GM23338 (cell line): ENCODE measurements around the gene C12orf60. TPM values are rescaled to one million over a fixed set of nuclear protein-coding genes. Genes with fewer than 3 reads are reported as not detected.

Source experiments
- ATAC-seq: fragments of 200-7000 bp; cut with Tn5 transposase; 3 replicates; pipeline ENCODE4 v1.9.1; 2020
- DNase-seq: peaks from one replicate; pipeline ENCODE4 v3.0.0-alpha.2; 2015; ENCODE audit warnings: low spot score
- H2AFZ ChIP-seq: fragments of 200-600 bp; sonication (generic); 2 replicates; pipeline ENCODE4 v1.8.0; 2016; ENCODE audit warnings: antibody characterized with exemption, mild to moderate bottlenecking, moderate library complexity
- H3F3A ChIP-seq: fragments of 200-600 bp; sonication (generic); replicated peaks from 2 replicates; pipeline ENCODE4 v1.8.0; 2017; ENCODE audit warnings: antibody characterized with exemption, mixed run types, low read depth
- H3K27ac ChIP-seq: fragments of 200-600 bp; sonication (generic); 2 replicates; pipeline ENCODE4 v1.6.1; 2016; ENCODE audit warnings: low read depth
- H3K27me3 ChIP-seq: fragments of 200-600 bp; sonication (generic); 2 replicates; pipeline ENCODE4 v1.8.0; 2016; ENCODE audit warnings: mild to moderate bottlenecking, mixed run types, moderate library complexity; ENCODE audit not compliant: insufficient read depth
- H3K36me3 ChIP-seq: fragments of 200-600 bp; sonication (generic); 2 replicates; pipeline ENCODE4 v1.8.0; 2016; ENCODE audit warnings: mild to moderate bottlenecking; ENCODE audit not compliant: insufficient read depth
- H3K4me1 ChIP-seq: fragments of 200-600 bp; sonication (generic); 2 replicates; pipeline ENCODE4 v1.8.0; 2016; ENCODE audit warnings: mild to moderate bottlenecking, moderate library complexity; ENCODE audit not compliant: insufficient read depth
- H3K4me2 ChIP-seq: fragments of 200-600 bp; sonication (generic); 2 replicates; pipeline ENCODE4 v1.7.1; 2017; ENCODE audit warnings: mixed run types
- H3K4me3 ChIP-seq: fragments of 200-600 bp; sonication (generic); 2 replicates; pipeline ENCODE4 v1.6.1; 2016; ENCODE audit warnings: mixed run types
- H3K79me2 ChIP-seq: fragments of 200-600 bp; sonication (generic); replicated peaks from 2 replicates; pipeline ENCODE4 v1.8.0; 2017; ENCODE audit warnings: mild to moderate bottlenecking; ENCODE audit not compliant: insufficient read depth
- H3K9me2 ChIP-seq: fragments of 200-600 bp; sonication (generic); 2 replicates; pipeline ENCODE4 v1.8.0; 2017; ENCODE audit not compliant: insufficient read depth
- H4K20me1 ChIP-seq: fragments of 200-600 bp; sonication (generic); replicated peaks from 2 replicates; pipeline ENCODE4 v1.8.0; 2017; ENCODE audit warnings: mild to moderate bottlenecking; ENCODE audit not compliant: insufficient read depth
- H3K27ac Mint-ChIP-seq: 2 replicates; pipeline ENCODE4 v1.8.0; 2020; ENCODE audit warnings: inconsistent platforms, mild to moderate bottlenecking, moderate library complexity, mixed read lengths
- H3K27me3 Mint-ChIP-seq: 3 replicates; pipeline ENCODE4 v1.8.0; 2022; ENCODE audit warnings: low read depth, mild to moderate bottlenecking, moderate library complexity, mixed read lengths, inconsistent platforms; ENCODE audit not compliant: insufficient read depth, poor library complexity
- H3K36me3 Mint-ChIP-seq: 3 replicates; pipeline ENCODE4 v1.8.0; 2021; ENCODE audit warnings: low read depth, mild to moderate bottlenecking, inconsistent platforms, moderate library complexity, mixed read lengths
- H3K4me1 Mint-ChIP-seq: 3 replicates; pipeline ENCODE4 v1.8.0; 2020; ENCODE audit warnings: mild to moderate bottlenecking, inconsistent platforms, mixed read lengths
- H3K4me3 Mint-ChIP-seq: 3 replicates; pipeline ENCODE4 v1.8.0; 2021; ENCODE audit warnings: moderate library complexity, mild to moderate bottlenecking, inconsistent platforms, mixed read lengths
- H3K9me3 Mint-ChIP-seq: 3 replicates; pipeline ENCODE4 v1.8.0; 2020; ENCODE audit warnings: moderate library complexity, mild to moderate bottlenecking, inconsistent platforms, mixed read lengths
- CREB1 ChIP-seq: fragments of 250-450 bp; sonication (Bioruptor Pico); IDR thresholded peaks from 2 replicates; pipeline ENCODE4 v1.5.0; 2020; ENCODE audit warnings: low read depth, mild to moderate bottlenecking, moderate library complexity
- EZH2 ChIP-seq: fragments of 200-600 bp; sonication (generic); IDR thresholded peaks from one replicate; pipeline ENCODE4 v1.8.0; 2017; ENCODE audit warnings: antibody characterized with exemption, mild to moderate bottlenecking, low read depth; ENCODE audit not compliant: unreplicated experiment
- EZH2phosphoT487 ChIP-seq: fragments of 200-600 bp; sonication (generic); IDR thresholded peaks from one replicate; pipeline ENCODE4 v1.8.1; 2018; ENCODE audit warnings: antibody characterized with exemption; ENCODE audit not compliant: unreplicated experiment
- JUNB ChIP-seq: IDR thresholded peaks from one replicate; pipeline ENCODE4 v1.6.1; 2016; ENCODE audit warnings: antibody characterized with exemption; ENCODE audit not compliant: unreplicated experiment
- NANOG ChIP-seq: IDR thresholded peaks from 2 replicates; pipeline ENCODE4 v1.6.1; 2016; ENCODE audit warnings: antibody characterized with exemption, borderline replicate concordance
- POLR2AphosphoS5 ChIP-seq: IDR thresholded peaks from 2 replicates; pipeline ENCODE4 v1.6.1; 2016; ENCODE audit warnings: antibody characterized with exemption, low read depth
- STAT1 ChIP-seq: IDR thresholded peaks from one replicate; pipeline ENCODE4 v1.6.1; 2016; ENCODE audit warnings: antibody characterized with exemption; ENCODE audit not compliant: unreplicated experiment
- ZNF331 ChIP-seq: fragments of 250-450 bp; sonication (Bioruptor Pico); IDR thresholded peaks from 2 replicates; pipeline ENCODE4 v1.5.0; 2020; ENCODE audit warnings: low read depth, mild to moderate bottlenecking, moderate library complexity
- polyA plus RNA-seq: library from polyadenylated mRNA; unstranded; fragments of >200 nt; fragmentation: Nextera tagmentation; extraction: Ambion mirVana; gene quantifications from 2 replicates; pipeline ENCODE4 v1.2.1, GENCODE V29; 2016
- total RNA-seq: library from RNA; depleted of rRNA; stranded (reverse); fragments of >200 nt; shearing (Covaris generic); gene quantifications from 2 replicates; pipeline ENCODE4 v1.2.3, GENCODE V29; 2014
- TF ChIP-seq, protein P1 (sequence below): fragments of 250-450 bp; sonication (Bioruptor Pico); IDR thresholded peaks from 2 replicates; pipeline ENCODE4 v1.5.0; 2020; ENCODE audit warnings: mild to moderate bottlenecking, moderate library complexity
- TF ChIP-seq, protein P2 (sequence below), 2 experiments: fragments of 200-600 bp in 1 of 2; sonication (generic) in 1 of 2; conservative IDR thresholded peaks; 2 replicates each; pipeline versions ENCODE4 v1.5.1 to v1.6.1; 2016 to 2017; ENCODE audit warnings: antibody characterized with exemption in 2 of 2, low read depth in 2 of 2, mild to moderate bottlenecking in 2 of 2, moderate library complexity in 1 of 2
- TF ChIP-seq, protein P3 (sequence below): IDR thresholded peaks from 2 replicates; pipeline ENCODE4 v1.6.1; 2016; ENCODE audit warnings: antibody characterized with exemption
- TF ChIP-seq, protein P4 (sequence below): IDR thresholded peaks from one replicate; pipeline ENCODE4 v1.6.1; 2018; ENCODE audit warnings: antibody characterized with exemption; ENCODE audit not compliant: unreplicated experiment

The C12orf60 gene
- total and polyA plus RNA-seq, 2 experiments from 2014 or later = 1.7 to 2.3 TPM

DNA sequence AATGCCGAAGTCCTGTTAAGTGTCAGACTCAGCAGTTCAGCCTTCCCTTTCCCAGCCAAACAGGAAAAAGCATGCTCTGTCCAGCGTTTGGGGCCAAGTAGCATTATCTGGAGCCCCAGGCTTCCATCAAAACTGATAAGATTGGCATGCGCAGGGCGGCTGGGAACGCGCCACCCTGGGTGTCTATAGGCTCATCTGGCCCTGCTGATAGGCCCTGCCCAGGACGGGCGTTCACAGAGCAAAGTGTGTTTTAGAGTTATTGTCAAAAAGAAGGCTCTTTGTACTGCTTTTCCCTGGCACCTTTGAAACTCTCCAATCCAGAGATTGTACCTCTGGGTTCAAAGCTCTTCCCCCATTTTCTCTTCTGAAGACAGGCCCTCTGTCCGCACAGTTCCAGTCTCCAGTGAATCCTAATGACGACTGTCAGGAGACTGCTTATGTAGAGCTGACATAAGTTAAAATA, 40.0 kb downstream of the C12orf60 start, which contains the start of gene ART4 (continued):
- TF ChIP-seq, protein P1, sequence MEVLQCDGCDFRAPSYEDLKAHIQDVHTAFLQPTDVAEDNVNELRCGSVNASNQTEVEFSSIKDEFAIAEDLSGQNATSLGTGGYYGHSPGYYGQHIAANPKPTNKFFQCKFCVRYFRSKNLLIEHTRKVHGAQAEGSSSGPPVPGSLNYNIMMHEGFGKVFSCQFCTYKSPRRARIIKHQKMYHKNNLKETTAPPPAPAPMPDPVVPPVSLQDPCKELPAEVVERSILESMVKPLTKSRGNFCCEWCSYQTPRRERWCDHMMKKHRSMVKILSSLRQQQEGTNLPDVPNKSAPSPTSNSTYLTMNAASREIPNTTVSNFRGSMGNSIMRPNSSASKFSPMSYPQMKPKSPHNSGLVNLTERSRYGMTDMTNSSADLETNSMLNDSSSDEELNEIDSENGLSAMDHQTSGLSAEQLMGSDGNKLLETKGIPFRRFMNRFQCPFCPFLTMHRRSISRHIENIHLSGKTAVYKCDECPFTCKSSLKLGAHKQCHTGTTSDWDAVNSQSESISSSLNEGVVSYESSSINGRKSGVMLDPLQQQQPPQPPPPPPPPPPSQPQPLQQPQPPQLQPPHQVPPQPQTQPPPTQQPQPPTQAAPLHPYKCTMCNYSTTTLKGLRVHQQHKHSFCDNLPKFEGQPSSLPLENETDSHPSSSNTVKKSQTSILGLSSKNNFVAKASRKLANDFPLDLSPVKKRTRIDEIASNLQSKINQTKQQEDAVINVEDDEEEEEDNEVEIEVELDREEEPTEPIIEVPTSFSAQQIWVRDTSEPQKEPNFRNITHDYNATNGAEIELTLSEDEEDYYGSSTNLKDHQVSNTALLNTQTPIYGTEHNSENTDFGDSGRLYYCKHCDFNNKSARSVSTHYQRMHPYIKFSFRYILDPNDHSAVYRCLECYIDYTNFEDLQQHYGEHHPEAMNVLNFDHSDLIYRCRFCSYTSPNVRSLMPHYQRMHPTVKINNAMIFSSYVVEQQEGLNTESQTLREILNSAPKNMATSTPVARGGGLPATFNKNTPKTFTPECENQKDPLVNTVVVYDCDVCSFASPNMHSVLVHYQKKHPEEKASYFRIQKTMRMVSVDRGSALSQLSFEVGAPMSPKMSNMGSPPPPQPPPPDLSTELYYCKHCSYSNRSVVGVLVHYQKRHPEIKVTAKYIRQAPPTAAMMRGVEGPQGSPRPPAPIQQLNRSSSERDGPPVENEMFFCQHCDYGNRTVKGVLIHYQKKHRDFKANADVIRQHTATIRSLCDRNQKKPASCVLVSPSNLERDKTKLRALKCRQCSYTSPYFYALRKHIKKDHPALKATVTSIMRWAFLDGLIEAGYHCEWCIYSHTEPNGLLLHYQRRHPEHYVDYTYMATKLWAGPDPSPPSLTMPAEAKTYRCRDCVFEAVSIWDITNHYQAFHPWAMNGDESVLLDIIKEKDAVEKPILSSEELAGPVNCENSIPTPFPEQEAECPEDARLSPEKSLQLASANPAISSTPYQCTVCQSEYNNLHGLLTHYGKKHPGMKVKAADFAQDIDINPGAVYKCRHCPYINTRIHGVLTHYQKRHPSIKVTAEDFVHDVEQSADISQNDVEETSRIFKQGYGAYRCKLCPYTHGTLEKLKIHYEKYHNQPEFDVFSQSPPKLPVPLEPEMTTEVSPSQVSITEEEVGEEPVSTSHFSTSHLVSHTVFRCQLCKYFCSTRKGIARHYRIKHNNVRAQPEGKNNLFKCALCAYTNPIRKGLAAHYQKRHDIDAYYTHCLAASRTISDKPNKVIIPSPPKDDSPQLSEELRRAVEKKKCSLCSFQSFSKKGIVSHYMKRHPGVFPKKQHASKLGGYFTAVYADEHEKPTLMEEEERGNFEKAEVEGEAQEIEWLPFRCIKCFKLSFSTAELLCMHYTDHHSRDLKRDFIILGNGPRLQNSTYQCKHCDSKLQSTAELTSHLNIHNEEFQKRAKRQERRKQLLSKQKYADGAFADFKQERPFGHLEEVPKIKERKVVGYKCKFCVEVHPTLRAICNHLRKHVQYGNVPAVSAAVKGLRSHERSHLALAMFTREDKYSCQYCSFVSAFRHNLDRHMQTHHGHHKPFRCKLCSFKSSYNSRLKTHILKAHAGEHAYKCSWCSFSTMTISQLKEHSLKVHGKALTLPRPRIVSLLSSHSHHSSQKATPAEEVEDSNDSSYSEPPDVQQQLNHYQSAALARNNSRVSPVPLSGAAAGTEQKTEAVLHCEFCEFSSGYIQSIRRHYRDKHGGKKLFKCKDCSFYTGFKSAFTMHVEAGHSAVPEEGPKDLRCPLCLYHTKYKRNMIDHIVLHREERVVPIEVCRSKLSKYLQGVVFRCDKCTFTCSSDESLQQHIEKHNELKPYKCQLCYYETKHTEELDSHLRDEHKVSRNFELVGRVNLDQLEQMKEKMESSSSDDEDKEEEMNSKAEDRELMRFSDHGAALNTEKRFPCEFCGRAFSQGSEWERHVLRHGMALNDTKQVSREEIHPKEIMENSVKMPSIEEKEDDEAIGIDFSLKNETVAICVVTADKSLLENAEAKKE (CRISPR knock-in tag) = no peak
- TF ChIP-seq POLR2AphosphoS5 (no peak), CREB1 (no peak), EZH2phosphoT487 (no peak)
- TF ChIP-seq, protein P2, sequence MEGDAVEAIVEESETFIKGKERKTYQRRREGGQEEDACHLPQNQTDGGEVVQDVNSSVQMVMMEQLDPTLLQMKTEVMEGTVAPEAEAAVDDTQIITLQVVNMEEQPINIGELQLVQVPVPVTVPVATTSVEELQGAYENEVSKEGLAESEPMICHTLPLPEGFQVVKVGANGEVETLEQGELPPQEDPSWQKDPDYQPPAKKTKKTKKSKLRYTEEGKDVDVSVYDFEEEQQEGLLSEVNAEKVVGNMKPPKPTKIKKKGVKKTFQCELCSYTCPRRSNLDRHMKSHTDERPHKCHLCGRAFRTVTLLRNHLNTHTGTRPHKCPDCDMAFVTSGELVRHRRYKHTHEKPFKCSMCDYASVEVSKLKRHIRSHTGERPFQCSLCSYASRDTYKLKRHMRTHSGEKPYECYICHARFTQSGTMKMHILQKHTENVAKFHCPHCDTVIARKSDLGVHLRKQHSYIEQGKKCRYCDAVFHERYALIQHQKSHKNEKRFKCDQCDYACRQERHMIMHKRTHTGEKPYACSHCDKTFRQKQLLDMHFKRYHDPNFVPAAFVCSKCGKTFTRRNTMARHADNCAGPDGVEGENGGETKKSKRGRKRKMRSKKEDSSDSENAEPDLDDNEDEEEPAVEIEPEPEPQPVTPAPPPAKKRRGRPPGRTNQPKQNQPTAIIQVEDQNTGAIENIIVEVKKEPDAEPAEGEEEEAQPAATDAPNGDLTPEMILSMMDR (conservative IDR thresholded peaks at IDR 0.05; ENCODE audit: low read depth in 2 of 2) = no peak
- TF ChIP-seq, protein P3, sequence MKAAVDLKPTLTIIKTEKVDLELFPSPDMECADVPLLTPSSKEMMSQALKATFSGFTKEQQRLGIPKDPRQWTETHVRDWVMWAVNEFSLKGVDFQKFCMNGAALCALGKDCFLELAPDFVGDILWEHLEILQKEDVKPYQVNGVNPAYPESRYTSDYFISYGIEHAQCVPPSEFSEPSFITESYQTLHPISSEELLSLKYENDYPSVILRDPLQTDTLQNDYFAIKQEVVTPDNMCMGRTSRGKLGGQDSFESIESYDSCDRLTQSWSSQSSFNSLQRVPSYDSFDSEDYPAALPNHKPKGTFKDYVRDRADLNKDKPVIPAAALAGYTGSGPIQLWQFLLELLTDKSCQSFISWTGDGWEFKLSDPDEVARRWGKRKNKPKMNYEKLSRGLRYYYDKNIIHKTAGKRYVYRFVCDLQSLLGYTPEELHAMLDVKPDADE = no peak

DNA sequence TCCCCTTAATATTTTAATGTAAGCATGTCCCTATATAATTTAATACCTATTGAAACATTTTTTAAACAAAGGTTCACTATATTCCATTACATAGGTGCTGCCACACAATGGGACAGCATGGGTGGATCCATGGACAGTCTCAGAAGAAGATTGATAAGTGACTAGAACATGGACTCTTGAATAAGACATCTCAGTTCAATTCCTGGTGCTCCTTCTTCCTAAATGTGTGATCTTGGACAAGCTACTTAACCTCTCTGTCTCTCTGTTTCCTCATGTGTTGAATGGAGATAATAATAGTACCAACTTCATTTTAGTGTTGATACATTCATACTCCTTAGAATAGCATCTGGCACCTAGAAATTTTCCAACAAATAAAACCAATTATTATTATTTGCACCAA, 40.9 kb downstream of the C12orf60 start:
- H3K36me3 ChIP-seq = no peaks in the 10 kb centered on the region
- H3K4me2 ChIP-seq = no peak overlapping the region
- no peak for DNase-seq
- Mint-ChIP-seq H3K36me3 (no peaks in the 10 kb centered on the region), H3K4me3 (no peak overlapping the region), H3K4me1 (no peaks in the 10 kb centered on the region), H3K27me3 (peaks cover 3% of the 10 kb centered on the region), H3K9me3 (peaks cover 6% of the 10 kb centered on the region; the same call in 1 of the 3 replicates), H3K27ac (no peak overlapping the region)
- H3F3A ChIP-seq = no peaks in the 10 kb centered on the region
- H3K4me1 ChIP-seq = no peaks in the 10 kb centered on the region
- no peak overlapping the region for H3K4me3 ChIP-seq
- no peaks in the 10 kb centered on the region for H3K79me2 ChIP-seq
- H3K9me2 ChIP-seq = no peaks in the 10 kb centered on the region
- no peak for ATAC-seq
- H4K20me1 ChIP-seq = no peaks in the 10 kb centered on the region
- no peaks in the 10 kb centered on the region for H3K27me3 ChIP-seq
- no peak overlapping the region for H3K27ac ChIP-seq
- H2AFZ ChIP-seq = no peak overlapping the region
- no peak for TF ChIP-seq STAT1
- TF ChIP-seq ZNF331 = no peak
- no peak for TF ChIP-seq JUNB
- no peak for TF ChIP-seq EZH2
- TF ChIP-seq, protein P4, sequence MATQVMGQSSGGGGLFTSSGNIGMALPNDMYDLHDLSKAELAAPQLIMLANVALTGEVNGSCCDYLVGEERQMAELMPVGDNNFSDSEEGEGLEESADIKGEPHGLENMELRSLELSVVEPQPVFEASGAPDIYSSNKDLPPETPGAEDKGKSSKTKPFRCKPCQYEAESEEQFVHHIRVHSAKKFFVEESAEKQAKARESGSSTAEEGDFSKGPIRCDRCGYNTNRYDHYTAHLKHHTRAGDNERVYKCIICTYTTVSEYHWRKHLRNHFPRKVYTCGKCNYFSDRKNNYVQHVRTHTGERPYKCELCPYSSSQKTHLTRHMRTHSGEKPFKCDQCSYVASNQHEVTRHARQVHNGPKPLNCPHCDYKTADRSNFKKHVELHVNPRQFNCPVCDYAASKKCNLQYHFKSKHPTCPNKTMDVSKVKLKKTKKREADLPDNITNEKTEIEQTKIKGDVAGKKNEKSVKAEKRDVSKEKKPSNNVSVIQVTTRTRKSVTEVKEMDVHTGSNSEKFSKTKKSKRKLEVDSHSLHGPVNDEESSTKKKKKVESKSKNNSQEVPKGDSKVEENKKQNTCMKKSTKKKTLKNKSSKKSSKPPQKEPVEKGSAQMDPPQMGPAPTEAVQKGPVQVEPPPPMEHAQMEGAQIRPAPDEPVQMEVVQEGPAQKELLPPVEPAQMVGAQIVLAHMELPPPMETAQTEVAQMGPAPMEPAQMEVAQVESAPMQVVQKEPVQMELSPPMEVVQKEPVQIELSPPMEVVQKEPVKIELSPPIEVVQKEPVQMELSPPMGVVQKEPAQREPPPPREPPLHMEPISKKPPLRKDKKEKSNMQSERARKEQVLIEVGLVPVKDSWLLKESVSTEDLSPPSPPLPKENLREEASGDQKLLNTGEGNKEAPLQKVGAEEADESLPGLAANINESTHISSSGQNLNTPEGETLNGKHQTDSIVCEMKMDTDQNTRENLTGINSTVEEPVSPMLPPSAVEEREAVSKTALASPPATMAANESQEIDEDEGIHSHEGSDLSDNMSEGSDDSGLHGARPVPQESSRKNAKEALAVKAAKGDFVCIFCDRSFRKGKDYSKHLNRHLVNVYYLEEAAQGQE = no peak
- TF ChIP-seq EZH2phosphoT487 = no peak
- TF ChIP-seq, protein P3 = no peak
- no peak for TF ChIP-seq NANOG
